Panc1 (cell line): ENCODE results near the gene PPP1R15B. TPM values are rescaled to one million over a fixed set of nuclear protein-coding genes. Genes with fewer than 3 reads are reported as not detected.

Experiments
- ATAC-seq: fragments of 200-7000 bp; cut with Tn5 transposase; 2 replicates; pipeline ENCODE4 v1.9.1; 2020; ENCODE audit warnings: mild to moderate bottlenecking, moderate library complexity
- BruUV-seq: library from RNA; stranded (reverse); fragments of 400-500 nt; replicated peaks from 2 replicates; lab custom pipeline; 2021; lab: Mats Ljungman, UMichigan
- CTCF ChIA-PET: fragments of 300-600 bp; sonication (Branson Sonifier 250); formaldehyde crosslinking; loops from one replicate; lab custom pipeline; 2022; ENCODE audit warnings: antibody characterized with exemption; lab: Charles Lee
- POLR2A ChIA-PET: fragments of 300-600 bp; sonication (Branson Sonifier 250); formaldehyde crosslinking; loops from one replicate; lab custom pipeline; 2022; ENCODE audit warnings: antibody characterized with exemption; lab: Charles Lee
- DNase-seq: peaks from one replicate; pipeline ENCODE4 v3.0.0-alpha.2; 2010; ENCODE audit warnings: low read depth, low spot score
- H3K27ac ChIP-seq: 2 replicates; pipeline ENCODE4 v1.5.1; 2011; ENCODE audit warnings: mild to moderate bottlenecking, low read length, inconsistent platforms
- H3K27me3 ChIP-seq: fragments of 200-500 bp; sonication (Bioruptor generic); 2 replicates; pipeline ENCODE4 v1.6.0; 2014; ENCODE audit warnings: low read length, inconsistent platforms; ENCODE audit not compliant: control insufficient read depth, insufficient read depth
- H3K36me3 ChIP-seq: fragments of 200-500 bp; sonication (Bioruptor generic); 2 replicates; pipeline ENCODE4 v1.5.1; 2014; ENCODE audit warnings: inconsistent platforms, mild to moderate bottlenecking, low read length, moderate library complexity; ENCODE audit not compliant: control insufficient read depth, insufficient read depth
- H3K4me1 ChIP-seq: 2 replicates; pipeline ENCODE4 v1.5.1; 2011; ENCODE audit warnings: inconsistent platforms, mild to moderate bottlenecking, low read length, moderate library complexity; ENCODE audit not compliant: control insufficient read depth, insufficient read depth
- H3K4me3 ChIP-seq, 2 experiments: 2 replicates each; pipeline ENCODE4 v1.5.1; 2011 to 2012; ENCODE audit warnings: low read depth in 2 of 2, low read length in 2 of 2, mild to moderate bottlenecking in 2 of 2, inconsistent platforms in 1 of 2, moderate library complexity in 1 of 2
- H3K9me3 ChIP-seq: fragments of 200-500 bp; sonication (Bioruptor generic); 2 replicates; pipeline ENCODE4 v1.5.1; 2014; ENCODE audit warnings: low read depth, mild to moderate bottlenecking, inconsistent platforms, low read length, moderate library complexity; ENCODE audit not compliant: control insufficient read depth, insufficient read depth
- POLR2AphosphoS5 ChIP-seq: IDR thresholded peaks from 2 replicates; pipeline ENCODE4 v1.6.1; 2012; ENCODE audit warnings: mild to moderate bottlenecking, low read depth, low read length, moderate library complexity
- SIN3A ChIP-seq: IDR thresholded peaks from 2 replicates; pipeline ENCODE4 v1.6.1; 2012; ENCODE audit warnings: low read depth, mild to moderate bottlenecking, low read length, moderate library complexity, borderline replicate concordance; ENCODE audit not compliant: insufficient read depth
- TCF7L2 ChIP-seq: IDR thresholded peaks from 2 replicates; pipeline ENCODE4 v1.6.1; 2011; ENCODE audit warnings: mild to moderate bottlenecking, low read depth, low read length, inconsistent platforms
- in situ Hi-C: cut with HindIII; loops from 2 replicates; pipeline ENCODE4 v1.10.0; 2016; ENCODE audit warnings: low sequenced_read_pairs, low pct_unique_long_range_greater_than_20kb
- intact Hi-C: fragments of 100-400 bp; cut with micrococcal nuclease; formaldehyde crosslinking; loops from one replicate; pipeline ENCODE4 v1.10.0; 2022; ENCODE audit not compliant: unreplicated experiment
- total RNA-seq: library from RNA; stranded (reverse); gene quantifications from one replicate; pipeline ENCODE4 v1.2.1, GENCODE V29; 2021; ENCODE audit not compliant: unreplicated experiment
- TF ChIP-seq, protein P1 (sequence below), 2 experiments: IDR thresholded peaks; 2 replicates each; pipeline ENCODE4 v1.6.1; 2011 to 2012; ENCODE audit warnings: low read depth in 2 of 2, control low read depth in 1 of 2, low read length in 1 of 2, mild to moderate bottlenecking in 1 of 2, moderate library complexity in 1 of 2; ENCODE audit not compliant: insufficient read depth in 1 of 2
- TF ChIP-seq, protein P2 (sequence below): fragments of 450-650 bp; IDR thresholded peaks from 2 replicates; pipeline ENCODE4 v1.5.1; 2017; ENCODE audit warnings: mild to moderate bottlenecking

Gene PPP1R15B
- total RNA-seq, 1 experiment from 2014 or later = 51.1 TPM

DNA sequence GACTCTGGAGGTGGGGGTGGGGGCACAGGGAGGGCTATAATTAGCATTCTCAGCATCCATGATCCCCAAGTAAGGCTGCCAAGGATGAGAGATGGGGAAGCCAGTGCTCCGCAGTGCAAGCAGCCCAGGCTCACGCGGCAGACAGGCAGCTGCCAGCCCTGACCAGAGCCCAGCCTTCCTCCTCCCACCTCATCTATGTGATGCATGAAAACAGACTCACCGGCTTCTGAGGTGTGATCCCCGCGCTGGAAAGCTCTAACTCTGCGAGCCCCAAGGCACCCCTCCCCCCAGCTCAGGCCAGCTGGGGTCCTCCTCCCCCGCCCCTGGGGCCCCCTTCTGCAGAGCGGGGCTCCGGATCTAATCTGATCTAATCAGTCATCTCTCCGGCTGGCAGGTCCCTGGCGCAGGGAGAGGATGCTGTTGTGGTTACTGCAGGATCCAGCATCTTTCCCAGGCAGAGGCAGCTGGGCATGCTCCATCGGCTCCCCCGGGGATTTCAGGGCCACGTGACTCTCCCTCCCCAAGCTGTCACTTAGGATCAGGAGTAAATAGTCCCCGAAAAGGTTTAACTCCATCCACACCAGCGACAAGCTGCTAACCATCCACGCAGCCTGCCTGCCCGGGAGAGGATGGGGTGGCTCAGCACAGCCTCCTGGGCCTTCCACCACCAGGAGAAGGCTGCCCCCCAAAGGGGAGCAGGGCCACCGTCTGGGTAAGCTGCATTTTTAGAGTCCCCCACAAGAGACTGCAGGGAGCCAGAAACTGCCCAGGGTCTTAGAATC, 52.0 kb downstream of the PPP1R15B start, which contains the start of gene PLEKHA6:
PLEKHA6 (minus strand) TSS at position 456 of the 782 bp plus-strand sequence. CDS start 86,202 bp downstream, outside the sequence.
- no peak within 1 kb of the TSS for H3K4me3 ChIP-seq
- ChIA-PET POLR2A (no interaction called here), CTCF (interaction anchor here (0.5 to 0.7 kb wide), 3 partner anchors 11 to 129 kb away, joined by 3 read pairs; no protein-coding TSS in a partner anchor)
- TF ChIP-seq, protein P1, sequence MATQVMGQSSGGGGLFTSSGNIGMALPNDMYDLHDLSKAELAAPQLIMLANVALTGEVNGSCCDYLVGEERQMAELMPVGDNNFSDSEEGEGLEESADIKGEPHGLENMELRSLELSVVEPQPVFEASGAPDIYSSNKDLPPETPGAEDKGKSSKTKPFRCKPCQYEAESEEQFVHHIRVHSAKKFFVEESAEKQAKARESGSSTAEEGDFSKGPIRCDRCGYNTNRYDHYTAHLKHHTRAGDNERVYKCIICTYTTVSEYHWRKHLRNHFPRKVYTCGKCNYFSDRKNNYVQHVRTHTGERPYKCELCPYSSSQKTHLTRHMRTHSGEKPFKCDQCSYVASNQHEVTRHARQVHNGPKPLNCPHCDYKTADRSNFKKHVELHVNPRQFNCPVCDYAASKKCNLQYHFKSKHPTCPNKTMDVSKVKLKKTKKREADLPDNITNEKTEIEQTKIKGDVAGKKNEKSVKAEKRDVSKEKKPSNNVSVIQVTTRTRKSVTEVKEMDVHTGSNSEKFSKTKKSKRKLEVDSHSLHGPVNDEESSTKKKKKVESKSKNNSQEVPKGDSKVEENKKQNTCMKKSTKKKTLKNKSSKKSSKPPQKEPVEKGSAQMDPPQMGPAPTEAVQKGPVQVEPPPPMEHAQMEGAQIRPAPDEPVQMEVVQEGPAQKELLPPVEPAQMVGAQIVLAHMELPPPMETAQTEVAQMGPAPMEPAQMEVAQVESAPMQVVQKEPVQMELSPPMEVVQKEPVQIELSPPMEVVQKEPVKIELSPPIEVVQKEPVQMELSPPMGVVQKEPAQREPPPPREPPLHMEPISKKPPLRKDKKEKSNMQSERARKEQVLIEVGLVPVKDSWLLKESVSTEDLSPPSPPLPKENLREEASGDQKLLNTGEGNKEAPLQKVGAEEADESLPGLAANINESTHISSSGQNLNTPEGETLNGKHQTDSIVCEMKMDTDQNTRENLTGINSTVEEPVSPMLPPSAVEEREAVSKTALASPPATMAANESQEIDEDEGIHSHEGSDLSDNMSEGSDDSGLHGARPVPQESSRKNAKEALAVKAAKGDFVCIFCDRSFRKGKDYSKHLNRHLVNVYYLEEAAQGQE (IDR thresholded peaks at IDR 0.05; ENCODE audit: insufficient read depth in 1 of 2, low read depth in 2 of 2, low read length in 1 of 2) = no peak
- TF ChIP-seq POLR2AphosphoS5 (no peak), SIN3A (no peak)
- TF ChIP-seq, protein P2, sequence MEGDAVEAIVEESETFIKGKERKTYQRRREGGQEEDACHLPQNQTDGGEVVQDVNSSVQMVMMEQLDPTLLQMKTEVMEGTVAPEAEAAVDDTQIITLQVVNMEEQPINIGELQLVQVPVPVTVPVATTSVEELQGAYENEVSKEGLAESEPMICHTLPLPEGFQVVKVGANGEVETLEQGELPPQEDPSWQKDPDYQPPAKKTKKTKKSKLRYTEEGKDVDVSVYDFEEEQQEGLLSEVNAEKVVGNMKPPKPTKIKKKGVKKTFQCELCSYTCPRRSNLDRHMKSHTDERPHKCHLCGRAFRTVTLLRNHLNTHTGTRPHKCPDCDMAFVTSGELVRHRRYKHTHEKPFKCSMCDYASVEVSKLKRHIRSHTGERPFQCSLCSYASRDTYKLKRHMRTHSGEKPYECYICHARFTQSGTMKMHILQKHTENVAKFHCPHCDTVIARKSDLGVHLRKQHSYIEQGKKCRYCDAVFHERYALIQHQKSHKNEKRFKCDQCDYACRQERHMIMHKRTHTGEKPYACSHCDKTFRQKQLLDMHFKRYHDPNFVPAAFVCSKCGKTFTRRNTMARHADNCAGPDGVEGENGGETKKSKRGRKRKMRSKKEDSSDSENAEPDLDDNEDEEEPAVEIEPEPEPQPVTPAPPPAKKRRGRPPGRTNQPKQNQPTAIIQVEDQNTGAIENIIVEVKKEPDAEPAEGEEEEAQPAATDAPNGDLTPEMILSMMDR = no peak
- no peaks in the 10 kb centered on the region for H3K9me3 ChIP-seq
- no TSS peak for BruUV-seq
- peak; percentile 42; the same call in 1 of the 2 replicates for ATAC-seq
- intact Hi-C loops (loop anchor here (10.0 kb wide), 2 partner anchors 105 to 495 kb away; partner anchors contain the start of gene SNRPE), in situ Hi-C loops (no loop called here)
- no peaks in the 10 kb centered on the region for H3K27me3 ChIP-seq
- DNase-seq = no peak
- no peak within 1 kb of the TSS for H3K27ac ChIP-seq
- H3K36me3 ChIP-seq = no peaks in the 10 kb centered on the region
- H3K4me1 ChIP-seq = peaks cover 5% of the 10 kb centered on the region; the same call in 1 of the 2 replicates

DNA sequence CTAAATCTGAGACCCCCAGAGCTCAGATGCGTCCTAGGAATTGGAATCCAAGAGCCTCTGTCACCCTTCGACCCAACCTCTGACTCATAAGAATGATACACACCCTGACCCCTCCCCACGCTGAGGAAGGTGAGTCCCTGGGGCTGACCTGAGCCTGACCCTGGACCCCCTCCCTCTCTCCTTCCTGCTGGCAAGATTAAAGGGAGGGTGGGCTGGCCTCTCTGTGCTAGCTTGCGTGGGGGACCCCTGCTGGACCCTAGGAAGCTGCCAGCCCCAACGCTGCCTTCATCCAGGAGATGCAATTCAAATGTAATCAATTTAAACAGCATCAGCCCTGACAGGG, 52.5 kb downstream of the PPP1R15B start:
- Histone ChIP-seq H3K27me3 (no peaks in the 10 kb centered on the region), H3K9me3 (no peaks in the 10 kb centered on the region), H3K36me3 (no peaks in the 10 kb centered on the region), H3K4me3 (no peak overlapping the region), H3K4me1 (peaks cover 4% of the 10 kb centered on the region; the same call in 1 of the 2 replicates), H3K27ac (no peak overlapping the region)
- TF ChIP-seq, protein P1 (IDR thresholded peaks at IDR 0.05; ENCODE audit: insufficient read depth in 1 of 2, low read depth in 2 of 2, low read length in 1 of 2) = no peak
- TF ChIP-seq TCF7L2 (no peak), POLR2AphosphoS5 (no peak), SIN3A (no peak)
- TF ChIP-seq, protein P2 = no peak
- DNase-seq (no peak), ATAC-seq (no peak)
- CTCF ChIA-PET = interaction anchor here (0.7 kb wide), 1 partner anchor 129 kb away, joined by 3 read pairs; no protein-coding TSS in a partner anchor
- intact Hi-C loops (no loop called here), in situ Hi-C loops (no loop called here)
- no TSS peak for BruUV-seq
- POLR2A ChIA-PET = no interaction called here
